Tibial nerve (tissue), 3 donors: ENCODE data around the gene TRMU.

Source experiments
- CTCF ChIP-seq, 5 experiments: fragments of 200-600 bp in 3 of 5; fragments of 450-650 bp in 2 of 5; sonication (generic) in 3 of 5; IDR thresholded peaks; one replicate each; pipeline ENCODE4 v1.5.1; 2016 to 2019; ENCODE audit warnings: antibody characterized with exemption in 5 of 5, mild to moderate bottlenecking in 3 of 5, moderate library complexity in 2 of 5
- POLR2A ChIP-seq, 2 donors: fragments of 450-650 bp; IDR thresholded peaks; one replicate each; pipeline ENCODE4 v1.6.1; 2017; ENCODE audit warnings: antibody characterized with exemption in 2 of 2, mild to moderate bottlenecking in 2 of 2, moderate library complexity in 2 of 2

GRCh38 chr22:46364341-46365165, 29.0 kb downstream of the TRMU start:
- TF ChIP-seq CTCF (IDR thresholded peaks at IDR 0.05) (no peak), POLR2A (IDR thresholded peaks at IDR 0.05) (no peak)
